ENCODE measurements around the gene ATF6B.
"Not testable (repeated sequence)": the region's sequence is repeated elsewhere in the genome, so short reads cannot be mapped to it uniquely, and the experiment has no call there.

ATF6B gene

DNA sequence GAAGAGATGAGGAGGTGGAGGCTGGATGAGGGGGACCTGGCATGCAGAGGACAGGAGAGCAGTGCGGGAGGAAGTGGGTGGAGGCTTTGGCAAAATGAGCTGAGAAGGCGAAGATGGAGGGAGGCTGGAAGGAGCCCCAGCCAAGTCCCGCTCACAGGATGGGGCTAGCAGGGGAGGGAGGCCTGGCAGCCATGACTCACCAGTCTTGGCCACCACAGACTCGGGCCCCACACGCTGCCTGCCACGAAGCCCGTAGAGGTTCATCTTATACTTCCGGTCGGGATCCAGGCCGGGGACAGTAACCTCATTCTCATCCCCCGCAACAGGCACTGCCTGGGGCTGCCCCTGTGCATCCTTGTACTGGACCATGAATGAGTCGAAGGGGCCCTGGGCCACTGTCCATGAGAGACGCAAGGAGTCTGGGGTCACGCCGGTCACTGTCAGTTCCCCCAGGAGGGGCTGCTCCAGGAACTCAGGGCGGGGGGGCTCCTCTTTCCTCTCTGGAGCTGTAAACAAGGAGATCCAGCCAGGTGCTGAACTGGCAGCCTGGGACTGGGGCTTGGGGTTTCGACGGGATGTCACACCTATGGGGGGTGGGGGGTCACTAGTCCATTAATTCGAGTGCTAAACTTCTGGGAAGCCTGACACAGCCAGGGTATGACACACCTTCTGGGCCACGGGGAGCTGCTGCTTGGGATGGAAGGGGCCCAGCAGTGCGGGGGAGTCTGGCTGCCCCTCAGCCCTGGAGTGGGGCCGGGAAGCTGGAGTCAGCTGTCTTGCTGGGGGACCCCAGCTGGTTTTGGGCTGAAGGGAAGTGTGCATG, 46.7 kb downstream of the ATF6B start:
- no peak for DNase-seq (ENCODE audit: low read depth in 2 of 2)

DNA sequence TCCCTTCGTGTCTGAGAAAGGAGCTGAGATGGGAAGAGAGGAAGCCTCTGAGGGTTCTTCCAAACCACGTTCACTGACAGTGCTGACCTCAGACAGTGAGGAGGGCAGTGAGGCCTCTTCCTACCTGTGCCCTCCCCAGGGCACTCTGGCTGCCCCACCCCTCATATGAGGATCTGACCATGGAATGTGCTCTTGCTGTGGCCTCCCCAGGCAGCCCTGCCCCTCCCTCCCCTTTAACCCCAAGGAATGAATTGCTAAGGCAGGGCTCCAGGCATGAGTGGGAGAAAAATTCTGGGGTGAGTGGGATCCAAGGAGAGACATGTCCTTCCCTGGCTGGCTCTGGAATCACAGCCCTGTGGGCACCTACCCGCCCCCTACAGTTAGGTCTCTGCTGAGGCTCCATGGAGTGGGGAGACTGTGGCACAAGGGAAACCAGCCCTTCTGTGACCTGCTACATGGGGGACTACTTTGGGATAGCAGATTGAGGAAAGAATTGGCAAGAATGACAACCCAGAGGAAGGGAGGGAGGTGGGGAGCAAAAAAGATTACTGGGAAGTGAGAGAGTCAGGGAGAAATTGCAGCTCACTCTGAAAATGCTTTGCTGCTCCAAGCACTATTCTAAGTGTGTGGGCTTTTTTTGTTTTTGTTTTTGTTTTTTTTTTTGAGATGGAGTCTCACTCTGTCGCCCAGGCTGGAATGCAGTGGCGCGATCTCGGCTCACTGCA, 48.3 kb downstream of the ATF6B start:
- DNase-seq (ENCODE audit: low read depth in 2 of 2), result no peak

DNA sequence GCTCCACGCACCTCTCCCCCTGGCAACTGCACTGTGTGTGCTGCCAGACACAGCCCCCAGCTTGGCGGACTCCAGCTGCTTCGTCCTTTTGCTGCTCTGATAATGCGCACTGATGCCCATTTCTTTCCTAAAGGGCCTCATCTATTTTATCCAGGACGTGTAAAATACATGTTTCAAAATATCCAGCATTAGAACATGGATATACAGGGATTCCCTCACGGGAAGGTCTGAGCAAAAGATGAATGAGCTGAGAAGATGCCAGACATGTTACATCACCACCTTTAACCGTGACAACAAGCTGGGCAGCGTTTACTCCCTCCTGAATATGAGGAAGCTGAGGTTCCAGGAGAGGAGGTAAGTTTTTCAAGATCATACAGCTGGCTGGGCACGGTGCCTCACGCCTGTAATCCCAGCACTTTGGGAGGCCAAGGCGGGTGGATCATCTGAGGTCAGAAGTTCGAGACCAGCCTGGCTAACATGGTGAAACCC, 51.7 kb downstream of the ATF6B start:
- DNase-seq (ENCODE audit: low read depth in 2 of 2), result no peak

- DNase-seq (ENCODE audit: low read depth in 2 of 2), result no peak
Observed at GRCh38 chr6:32075781-32076180, 52.3 kb downstream of the ATF6B start.

GRCh38 chr6:32074996-32075532, 53.0 kb downstream of the ATF6B start:
- DNase-seq (ENCODE audit: low read depth in 2 of 2), result no peak

DNA sequence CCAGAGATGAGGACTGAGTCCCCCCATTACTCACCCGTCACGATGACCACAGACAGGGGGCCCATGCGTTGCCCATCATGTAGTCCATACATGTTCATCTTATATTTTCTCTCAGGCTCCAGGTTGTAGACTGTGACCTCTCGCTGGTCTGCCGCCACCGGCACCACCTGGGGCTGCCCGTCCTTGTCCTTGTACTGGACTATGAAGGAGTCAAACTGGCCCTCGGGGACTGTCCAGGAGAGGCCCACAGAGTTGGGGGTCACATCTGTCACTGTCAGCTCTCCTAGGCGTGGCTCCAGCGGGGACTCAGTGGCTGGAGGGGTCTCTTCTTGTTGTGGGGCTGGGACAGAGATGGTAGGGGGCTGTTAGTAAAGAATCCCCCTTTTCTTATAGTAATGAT, 54.4 kb downstream of the ATF6B start:
- no peak for DNase-seq (ENCODE audit: low read depth in 2 of 2)

- no peak for DNase-seq (ENCODE audit: low read depth in 2 of 2)
Observed at GRCh38 chr6:32073101-32073500, 54.9 kb downstream of the ATF6B start.

DNA sequence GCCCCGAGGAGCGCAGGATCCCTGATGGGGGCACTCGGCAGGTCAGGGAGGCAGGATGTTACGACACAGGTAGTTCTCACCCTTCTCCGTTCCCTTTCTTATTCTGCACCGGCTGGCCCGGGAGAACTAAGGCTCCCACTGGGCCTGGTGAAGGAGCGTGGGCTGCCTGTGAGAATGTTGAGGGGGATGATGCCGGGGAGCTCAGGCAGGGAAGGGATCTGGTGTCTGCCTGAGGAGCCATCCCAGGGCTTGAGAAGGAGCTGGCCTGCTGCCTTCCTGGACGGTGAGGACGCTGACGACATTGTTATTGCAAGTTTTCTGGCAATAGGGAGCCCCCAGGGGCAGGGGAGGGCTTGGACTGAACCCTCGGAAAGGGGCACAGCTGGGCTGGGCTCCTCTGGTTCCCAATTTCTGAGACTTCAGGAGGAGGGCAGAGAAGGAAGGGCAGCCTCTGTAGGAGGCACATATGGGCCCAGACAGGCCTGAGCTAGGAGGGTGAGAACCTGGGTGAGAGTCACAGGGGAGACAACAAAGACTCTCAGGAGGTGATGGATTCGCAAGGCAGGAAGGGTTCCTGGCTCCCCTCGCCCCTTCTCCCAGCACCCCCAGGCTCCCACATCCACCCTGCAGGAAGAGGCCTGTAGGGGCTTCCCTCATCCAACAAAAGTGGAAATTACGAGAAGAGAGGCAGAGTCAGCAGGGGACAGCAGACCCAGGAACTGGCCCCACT, 57.1 kb downstream of the ATF6B start:
- DNase-seq (ENCODE audit: low read depth in 2 of 2), result no peak

- DNase-seq (ENCODE audit: low read depth in 2 of 2), result no peak
Observed at GRCh38 chr6:32069878-32070515, 58.0 kb downstream of the ATF6B start.

DNA sequence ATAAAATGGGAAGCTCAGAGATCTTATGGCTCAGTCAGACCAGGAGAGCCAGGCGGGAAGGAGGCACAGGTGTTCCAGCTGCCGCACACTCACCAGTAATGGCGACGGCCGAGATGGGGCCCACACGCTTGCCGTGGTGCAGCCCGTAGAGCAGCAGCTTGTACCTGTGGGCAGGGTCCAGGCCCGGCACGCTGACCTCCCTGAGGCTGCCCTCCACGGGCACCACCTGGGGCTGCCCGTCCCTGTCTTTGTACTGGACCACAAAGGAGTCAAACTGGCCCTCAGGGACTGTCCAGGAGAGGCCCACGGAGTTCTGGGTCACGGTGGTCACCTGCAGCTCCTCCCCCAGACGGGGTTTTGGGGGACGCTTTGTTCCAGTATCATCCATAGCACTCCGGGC, 58.6 kb downstream of the ATF6B start:
- DNase-seq (ENCODE audit: low read depth in 2 of 2), result no peak

- no peak for DNase-seq (ENCODE audit: low read depth in 2 of 2)
Observed at GRCh38 chr6:32068867-32069266, 59.2 kb downstream of the ATF6B start.

DNA sequence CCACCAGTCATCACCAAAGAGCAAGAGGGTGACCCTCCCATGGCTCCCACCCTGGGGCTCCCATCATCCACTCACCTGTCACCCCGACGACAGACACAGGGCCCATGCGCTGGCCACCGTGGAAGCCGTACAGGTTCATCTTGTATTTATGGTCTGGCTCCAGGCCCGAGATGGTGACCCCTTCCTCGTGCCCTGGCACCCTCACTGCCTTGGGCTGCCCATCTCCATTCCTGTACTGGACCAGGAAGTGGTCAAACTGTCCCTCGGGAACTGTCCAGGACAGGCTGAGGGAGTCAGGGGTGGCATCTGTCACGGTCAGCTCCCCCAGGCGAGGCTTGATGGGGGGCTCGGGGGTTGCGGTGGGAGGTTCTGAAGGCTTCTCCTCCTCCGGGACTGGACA, 59.7 kb downstream of the ATF6B start:
- not testable (repeated sequence) for DNase-seq (ENCODE audit: low read depth in 2 of 2)

DNA sequence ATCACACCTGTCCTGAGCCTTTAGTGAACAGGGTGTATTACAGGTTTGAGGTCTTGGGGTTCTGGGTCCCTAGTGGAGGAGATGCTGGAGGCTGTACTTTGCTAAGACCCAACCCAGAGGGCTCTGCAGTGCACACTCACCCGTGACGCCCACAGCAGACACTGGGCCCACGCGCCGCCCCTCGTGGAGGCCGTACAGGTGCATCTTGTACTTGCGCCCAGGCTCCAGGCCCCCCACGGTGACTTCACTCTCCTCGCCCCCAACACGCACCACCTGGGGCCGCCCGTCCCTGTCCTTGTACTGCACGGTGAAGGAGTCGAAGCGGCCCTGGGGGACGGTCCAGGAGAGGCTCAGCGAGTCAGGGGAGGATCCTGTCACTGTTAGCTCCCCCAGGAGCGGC, 60.5 kb downstream of the ATF6B start:
- not testable (repeated sequence) for DNase-seq (ENCODE audit: low read depth in 2 of 2)
